ENCODE measurements around the gene ARMH1. TPM values are rescaled to one million over a fixed set of nuclear protein-coding genes. Genes with fewer than 3 reads are reported as not detected.

ARMH1 gene
- total RNA-seq (2014; rRNA removed) (0.15 TPM in 1 of 2 replicates, not detected in the other), Bru-seq, nascent RNA (percentile 55 among the genes with signal in this experiment), BruChase-seq, experiment 1, labeled RNA remaining after a 6-hour chase (percentile 47 among the genes with signal in this experiment), BruChase-seq, experiment 2, labeled RNA remaining after a 2-hour chase (percentile 53 among the genes with signal in this experiment)
- long read RNA-seq, partial matches to known transcripts, result 4 of 20 reads
- long read RNA-seq, other reads (novel, unspliced or antisense), result 16 of 20 reads

- Histone ChIP-seq H3F3A (ENCODE audit: low read length, unreplicated experiment) (peaks cover 3% of the 10 kb centered on the region), H3K9ac (ENCODE audit: low read length) (peak within 1 kb of the TSS; percentile 78), H3K27me3 (ENCODE audit: low read length) (no peaks in the 10 kb centered on the region), H3K79me2 (ENCODE audit: low read length) (no peaks in the 10 kb centered on the region), H3K4me3 (ENCODE audit: low read length) (peak within 1 kb of the TSS; percentile 79), H3K4me1 (ENCODE audit: insufficient read depth, low read length) (peaks cover 42% of the 10 kb centered on the region), H4K20me1 (ENCODE audit: low read length) (no peaks in the 10 kb centered on the region), H3K9me2 (replicated peaks; ENCODE audit: low read length) (no peaks in the 10 kb centered on the region), H3K9me3 (ENCODE audit: low read length) (no peaks in the 10 kb centered on the region), H3K4me2 (ENCODE audit: low read length) (peak within 1 kb of the TSS; percentile 96), H2AFZ (ENCODE audit: low read length) (peak within 1 kb of the TSS; percentile 89), H3K36me3 (ENCODE audit: low read depth, low read length) (no peaks in the 10 kb centered on the region), H3K27ac (ENCODE audit: low read length) (peak within 1 kb of the TSS; percentile 78)
- CTCF ChIA-PET, result interaction anchor here (0.6 kb wide), 1 partner anchor 11 kb away, joined by 3 read pairs; no protein-coding TSS in a partner anchor
- no peak for TF ChIP-seq EZH2 (IDR thresholded peaks at IDR 0.05; ENCODE audit: low read length, unreplicated experiment)
- TF ChIP-seq, protein P1, sequence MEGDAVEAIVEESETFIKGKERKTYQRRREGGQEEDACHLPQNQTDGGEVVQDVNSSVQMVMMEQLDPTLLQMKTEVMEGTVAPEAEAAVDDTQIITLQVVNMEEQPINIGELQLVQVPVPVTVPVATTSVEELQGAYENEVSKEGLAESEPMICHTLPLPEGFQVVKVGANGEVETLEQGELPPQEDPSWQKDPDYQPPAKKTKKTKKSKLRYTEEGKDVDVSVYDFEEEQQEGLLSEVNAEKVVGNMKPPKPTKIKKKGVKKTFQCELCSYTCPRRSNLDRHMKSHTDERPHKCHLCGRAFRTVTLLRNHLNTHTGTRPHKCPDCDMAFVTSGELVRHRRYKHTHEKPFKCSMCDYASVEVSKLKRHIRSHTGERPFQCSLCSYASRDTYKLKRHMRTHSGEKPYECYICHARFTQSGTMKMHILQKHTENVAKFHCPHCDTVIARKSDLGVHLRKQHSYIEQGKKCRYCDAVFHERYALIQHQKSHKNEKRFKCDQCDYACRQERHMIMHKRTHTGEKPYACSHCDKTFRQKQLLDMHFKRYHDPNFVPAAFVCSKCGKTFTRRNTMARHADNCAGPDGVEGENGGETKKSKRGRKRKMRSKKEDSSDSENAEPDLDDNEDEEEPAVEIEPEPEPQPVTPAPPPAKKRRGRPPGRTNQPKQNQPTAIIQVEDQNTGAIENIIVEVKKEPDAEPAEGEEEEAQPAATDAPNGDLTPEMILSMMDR (conservative IDR thresholded peaks at IDR 0.05; ENCODE audit: low read depth, low read length), result 0 out of 2 replicates have a peak, but pooled peaks have one; percentile 20
- POLR2A ChIA-PET (ENCODE audit: unreplicated experiment), result interaction anchor here (0.6 kb wide), 1 partner anchor 48 kb away, joined by 3 read pairs; no protein-coding TSS in a partner anchor
- DNase-seq (peak; percentile 99), ATAC-seq (peak; percentile 91)
- no TSS peak for BruUV-seq (replicated peaks)
- intact Hi-C loops (cut with micrococcal nuclease), result loop anchor here (5.0 kb wide), 1 partner anchor 33 kb away; no protein-coding TSS in a partner anchor
Measured at GRCh38 chr1:44674113-44675000, at the start of gene ARMH1, which contains the start of gene TMEM53. TSS of gene ARMH1 (plus strand) at chr1:44674714. CDS start at chr1:44689698, 14,984 bp downstream. TSS of gene TMEM53 (minus strand) at chr1:44674481. CDS start at chr1:44674391, 90 bp downstream.

GRCh38 chr1:44625348-44625747 lies 49.2 kb upstream of the ARMH1 start:
- BruUV-seq (replicated peaks), result no TSS peak
- CTCF ChIA-PET, result no interaction called here
- intact Hi-C loops (cut with micrococcal nuclease), result no loop called here

More at GRCh38 chr1:44625348-44625747, 49.2 kb upstream of the ARMH1 start:
- Histone ChIP-seq H3K4me3 (ENCODE audit: low read length) (no peak overlapping the region), H3K27ac (ENCODE audit: low read length) (no peak overlapping the region), H3K4me1 (ENCODE audit: insufficient read depth, low read length) (peaks cover 23% of the 10 kb centered on the region), H2AFZ (ENCODE audit: low read length) (no peak overlapping the region), H3K36me3 (ENCODE audit: low read depth, low read length) (no peaks in the 10 kb centered on the region), H3F3A (ENCODE audit: low read length, unreplicated experiment) (peaks cover 12% of the 10 kb centered on the region), H3K9ac (ENCODE audit: low read length) (no peak overlapping the region), H3K79me2 (ENCODE audit: low read length) (no peaks in the 10 kb centered on the region), H3K4me2 (ENCODE audit: low read length) (no peak overlapping the region), H4K20me1 (ENCODE audit: low read length) (no peaks in the 10 kb centered on the region), H3K9me2 (replicated peaks; ENCODE audit: low read length) (no peaks in the 10 kb centered on the region), H3K9me3 (ENCODE audit: low read length) (no peaks in the 10 kb centered on the region), H3K27me3 (ENCODE audit: low read length) (no peaks in the 10 kb centered on the region)
- POLR2A ChIA-PET (ENCODE audit: unreplicated experiment), result no interaction called here
- no peak for ATAC-seq
- no peak for TF ChIP-seq EZH2phosphoT487 (IDR thresholded peaks at IDR 0.05; ENCODE audit: borderline replicate concordance, low read length)
- TF ChIP-seq EZH2 (IDR thresholded peaks at IDR 0.05; ENCODE audit: low read length, unreplicated experiment), result no peak
- TF ChIP-seq, protein P1 (conservative IDR thresholded peaks at IDR 0.05; ENCODE audit: low read depth, low read length), result no peak
- DNase-seq, result no peak

Data from PC-3 (cell line).